GM10266 (cell line): ENCODE data around the gene GGCT.

ENCODE experiments used
- DNase-seq: peaks from one replicate; pipeline ENCODE4 v3.0.0; 2012; ENCODE audit errors: extremely low spot score
- TF ChIP-seq, protein P1 (sequence below): IDR thresholded peaks from 2 replicates; pipeline ENCODE4 v1.5.1; 2012; ENCODE audit warnings: mild to moderate bottlenecking, low read depth; ENCODE audit not compliant: control insufficient read depth, insufficient read depth; ENCODE audit errors: missing control alignments

GGCT gene

DNA sequence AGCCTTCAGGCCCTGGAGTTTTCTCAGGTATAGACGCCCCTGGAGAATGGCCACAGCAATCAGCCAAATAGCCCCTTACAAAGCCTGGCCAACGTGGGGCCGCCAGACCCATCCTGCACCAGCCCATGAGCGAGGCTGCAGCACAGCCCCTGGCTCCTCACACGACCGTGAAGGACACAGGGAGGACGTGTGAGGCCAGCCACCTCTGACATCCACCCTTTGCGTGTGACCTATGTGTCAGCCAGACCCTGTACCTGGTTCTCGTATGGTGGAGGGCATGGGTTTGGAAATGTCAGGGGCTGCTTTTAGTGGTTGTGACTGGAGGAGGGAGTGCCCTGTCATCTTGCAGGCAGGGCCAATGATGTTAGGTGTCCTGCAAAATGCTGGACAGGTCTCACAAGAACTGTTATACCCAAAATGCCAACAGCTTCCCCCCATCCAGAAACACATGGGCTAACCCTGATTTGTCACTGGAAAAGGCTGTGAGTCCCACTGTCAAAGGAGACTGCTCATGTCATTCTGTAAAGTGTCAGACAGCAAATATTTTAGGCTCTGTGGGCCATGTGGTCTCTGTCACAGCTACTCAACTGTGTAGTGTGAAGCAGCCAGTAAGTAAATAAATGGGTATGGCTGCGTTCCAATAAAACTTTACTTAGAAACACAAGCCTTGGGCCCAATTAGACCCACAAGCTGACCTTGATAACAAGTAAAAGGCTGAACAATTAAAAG lies 56.0 kb downstream of the GGCT start:
- TF ChIP-seq, protein P1, sequence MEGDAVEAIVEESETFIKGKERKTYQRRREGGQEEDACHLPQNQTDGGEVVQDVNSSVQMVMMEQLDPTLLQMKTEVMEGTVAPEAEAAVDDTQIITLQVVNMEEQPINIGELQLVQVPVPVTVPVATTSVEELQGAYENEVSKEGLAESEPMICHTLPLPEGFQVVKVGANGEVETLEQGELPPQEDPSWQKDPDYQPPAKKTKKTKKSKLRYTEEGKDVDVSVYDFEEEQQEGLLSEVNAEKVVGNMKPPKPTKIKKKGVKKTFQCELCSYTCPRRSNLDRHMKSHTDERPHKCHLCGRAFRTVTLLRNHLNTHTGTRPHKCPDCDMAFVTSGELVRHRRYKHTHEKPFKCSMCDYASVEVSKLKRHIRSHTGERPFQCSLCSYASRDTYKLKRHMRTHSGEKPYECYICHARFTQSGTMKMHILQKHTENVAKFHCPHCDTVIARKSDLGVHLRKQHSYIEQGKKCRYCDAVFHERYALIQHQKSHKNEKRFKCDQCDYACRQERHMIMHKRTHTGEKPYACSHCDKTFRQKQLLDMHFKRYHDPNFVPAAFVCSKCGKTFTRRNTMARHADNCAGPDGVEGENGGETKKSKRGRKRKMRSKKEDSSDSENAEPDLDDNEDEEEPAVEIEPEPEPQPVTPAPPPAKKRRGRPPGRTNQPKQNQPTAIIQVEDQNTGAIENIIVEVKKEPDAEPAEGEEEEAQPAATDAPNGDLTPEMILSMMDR: no peak

GRCh38 chr7:30447466-30447865 lies 57.2 kb downstream of the GGCT start:
- DNase-seq: no peak
- TF ChIP-seq, protein P1: no peak

More for the DNA sequence above, 56.0 kb downstream of the GGCT start:
- DNase-seq: no peak
